DMS 273 (cell line): ENCODE measurements around the gene PRXL2C.
"Not testable (repeated sequence)": the region's sequence is repeated elsewhere in the genome, so short reads cannot be mapped to it uniquely, and the experiment has no call there.

Source experiments
- DNase-seq: peaks from one replicate; lab custom pipeline; 2025; ENCODE audit not compliant: unreplicated experiment; lab: John Stamatoyannopoulos, UW

PRXL2C gene

GRCh38 chr9:96649620-96650324 lies 5.3 kb downstream of the PRXL2C start:
- DNase-seq, result no peak

- DNase-seq, result peak; percentile 70
Observed at GRCh38 chr9:96646081-96646991, 8.8 kb downstream of the PRXL2C start.

- no peak for DNase-seq
Observed at GRCh38 chr9:96644137-96644536, 11.0 kb downstream of the PRXL2C start.

- no peak for DNase-seq
Observed at GRCh38 chr9:96641514-96641913, 13.6 kb downstream of the PRXL2C start.

GRCh38 chr9:96638606-96639364 lies 16.3 kb downstream of the PRXL2C start:
- DNase-seq, result no peak

GRCh38 chr9:96636368-96636767 lies 18.7 kb downstream of the PRXL2C start:
- no peak for DNase-seq

- DNase-seq, result not testable (repeated sequence)
Observed at GRCh38 chr9:96633579-96633978, 21.5 kb downstream of the PRXL2C start.

- DNase-seq, result no peak
Observed at GRCh38 chr9:96626912-96627311, 28.2 kb downstream of the PRXL2C start.

GRCh38 chr9:96621618-96622017 lies 33.5 kb downstream of the PRXL2C start:
- no peak for DNase-seq

- no peak for DNase-seq
Observed at GRCh38 chr9:96620832-96621269, 34.3 kb downstream of the PRXL2C start.

- DNase-seq, result no peak
Observed at GRCh38 chr9:96620181-96620514, 35.0 kb downstream of the PRXL2C start.

GRCh38 chr9:96619491-96620180 lies 35.5 kb downstream of the PRXL2C start, which contains the start of gene CDC14B:
Gene CDC14B, minus strand, starts transcription at chr9:96619843. Its CDS starts 465 bp downstream, at chr9:96619378.
- peak; percentile 94 for DNase-seq

GRCh38 chr9:96619124-96619465 lies 36.0 kb downstream of the PRXL2C start:
- DNase-seq, result no peak

- DNase-seq, result peak; percentile 51
Observed at GRCh38 chr9:96618209-96619123, 36.7 kb downstream of the PRXL2C start.

GRCh38 chr9:96617439-96618185 lies 37.5 kb downstream of the PRXL2C start:
- DNase-seq, result peak; percentile 21

- no peak for DNase-seq
Observed at GRCh38 chr9:96616817-96617438, 38.2 kb downstream of the PRXL2C start.

- DNase-seq, result no peak
Observed at GRCh38 chr9:96615411-96615810, 39.7 kb downstream of the PRXL2C start.

GRCh38 chr9:96614664-96615063 lies 40.5 kb downstream of the PRXL2C start:
- DNase-seq, result not testable (repeated sequence)
